HG03521 (cell line): Measurements from ENCODE around the gene SNCG.
"Not testable (repeated sequence)": the region's sequence is repeated elsewhere in the genome, so short reads cannot be mapped to it uniquely, and the experiment has no call there.

Experiments
- ATAC-seq: cut with Tn5 transposase; IDR thresholded peaks from one replicate; pipeline ENCODE4 v1.9.1; 2021; ENCODE audit warnings: mild to moderate bottlenecking, moderate library complexity; ENCODE audit not compliant: unreplicated experiment

SNCG gene

GRCh38 chr10:86958116-86958900, at the start of gene SNCG:
TSS of gene SNCG (plus strand) at chr10:86958599. CDS start at chr10:86958698, 99 bp downstream.
- no peak for ATAC-seq

DNA sequence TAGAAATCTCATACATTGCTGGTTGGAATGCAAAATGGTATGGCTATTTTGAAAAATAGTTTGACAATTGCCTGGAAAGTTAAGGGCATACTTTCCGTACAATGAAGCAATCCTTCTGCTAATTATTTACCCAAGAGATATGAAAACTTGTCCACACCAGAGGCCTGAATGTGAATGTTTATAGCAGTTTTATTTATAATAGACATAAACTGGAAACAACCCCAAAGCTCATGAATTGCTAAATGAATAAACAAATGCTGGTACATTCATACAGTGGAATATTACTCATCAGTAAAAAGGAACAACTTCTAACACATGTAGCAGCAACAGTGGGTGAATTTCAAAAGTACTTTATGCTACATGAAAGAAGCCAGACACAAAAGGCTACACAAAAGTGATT, 43.7 kb upstream of the SNCG start:
- ATAC-seq: no peak

- ATAC-seq: no peak
These were observed 40.4 kb upstream of the SNCG start for GRCh38 chr10:86918022-86918471.

- ATAC-seq: no peak
These were observed 35.8 kb upstream of the SNCG start for GRCh38 chr10:86922553-86922961.

DNA sequence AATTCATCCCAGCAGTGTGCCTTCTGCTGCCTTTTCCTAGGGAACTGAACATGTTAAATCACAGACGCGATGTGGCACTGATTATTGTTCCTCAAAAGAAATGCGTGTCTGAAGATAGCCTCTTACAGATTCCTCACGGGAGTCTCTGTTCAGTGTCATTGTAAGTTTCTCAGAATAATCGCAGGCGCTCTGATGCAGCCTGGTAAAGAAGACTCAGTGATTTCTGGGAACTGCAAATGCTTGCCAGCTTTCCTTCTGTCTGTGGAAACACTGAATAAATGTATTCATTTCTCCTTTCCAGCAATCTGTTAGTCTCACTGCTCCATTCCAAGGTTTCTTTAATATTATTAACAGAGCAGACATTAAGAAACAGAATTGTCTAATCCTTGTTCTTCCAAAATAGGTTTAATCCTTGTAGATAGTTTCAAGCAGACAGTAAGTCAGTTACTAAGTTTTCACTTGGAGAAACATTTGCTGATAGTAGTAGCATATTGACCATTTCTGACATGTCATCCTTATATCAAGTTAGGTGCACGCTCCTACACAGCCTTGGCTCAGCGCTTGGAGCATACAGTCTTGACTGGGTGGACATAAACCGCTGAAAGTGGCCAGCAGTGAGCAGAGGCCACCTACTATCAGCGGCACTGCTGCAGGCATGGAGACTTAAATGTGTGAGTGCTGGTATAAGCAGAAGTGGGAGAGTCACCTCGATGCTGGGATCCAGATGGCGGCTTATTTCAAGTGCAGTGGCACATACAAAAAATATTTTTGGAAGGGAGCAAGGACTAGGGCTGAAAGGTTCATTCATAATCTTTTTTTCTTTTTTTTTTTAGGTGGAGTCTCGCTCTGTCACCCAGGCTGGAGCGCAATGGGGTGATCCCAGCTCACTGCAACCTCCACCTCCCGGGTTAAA, 28.7 kb upstream of the SNCG start:
- no peak for ATAC-seq

DNA sequence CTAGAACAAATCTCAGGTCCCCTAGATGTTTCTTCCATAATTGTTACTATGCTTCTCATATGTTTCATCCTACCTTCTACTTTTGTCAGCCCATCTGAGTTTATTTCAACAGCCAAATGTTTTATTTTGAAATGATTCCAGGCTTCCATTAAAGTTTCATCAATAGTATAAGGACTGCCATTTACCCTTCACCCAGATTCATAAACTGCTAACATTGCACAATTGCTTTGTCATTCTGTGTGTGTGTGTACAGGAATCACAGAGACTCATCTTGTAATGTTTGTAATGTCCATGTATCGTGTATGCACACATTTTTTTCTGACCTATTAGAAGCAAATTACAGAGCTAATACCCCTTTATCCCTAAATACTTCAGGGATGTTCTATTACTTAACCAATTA, 26.5 kb upstream of the SNCG start:
- ATAC-seq: no peak

- ATAC-seq: no peak
These were observed 25.7 kb upstream of the SNCG start for GRCh38 chr10:86932674-86933073.

- ATAC-seq: not testable (repeated sequence)
These were observed 24.2 kb upstream of the SNCG start for GRCh38 chr10:86934162-86934711.

DNA sequence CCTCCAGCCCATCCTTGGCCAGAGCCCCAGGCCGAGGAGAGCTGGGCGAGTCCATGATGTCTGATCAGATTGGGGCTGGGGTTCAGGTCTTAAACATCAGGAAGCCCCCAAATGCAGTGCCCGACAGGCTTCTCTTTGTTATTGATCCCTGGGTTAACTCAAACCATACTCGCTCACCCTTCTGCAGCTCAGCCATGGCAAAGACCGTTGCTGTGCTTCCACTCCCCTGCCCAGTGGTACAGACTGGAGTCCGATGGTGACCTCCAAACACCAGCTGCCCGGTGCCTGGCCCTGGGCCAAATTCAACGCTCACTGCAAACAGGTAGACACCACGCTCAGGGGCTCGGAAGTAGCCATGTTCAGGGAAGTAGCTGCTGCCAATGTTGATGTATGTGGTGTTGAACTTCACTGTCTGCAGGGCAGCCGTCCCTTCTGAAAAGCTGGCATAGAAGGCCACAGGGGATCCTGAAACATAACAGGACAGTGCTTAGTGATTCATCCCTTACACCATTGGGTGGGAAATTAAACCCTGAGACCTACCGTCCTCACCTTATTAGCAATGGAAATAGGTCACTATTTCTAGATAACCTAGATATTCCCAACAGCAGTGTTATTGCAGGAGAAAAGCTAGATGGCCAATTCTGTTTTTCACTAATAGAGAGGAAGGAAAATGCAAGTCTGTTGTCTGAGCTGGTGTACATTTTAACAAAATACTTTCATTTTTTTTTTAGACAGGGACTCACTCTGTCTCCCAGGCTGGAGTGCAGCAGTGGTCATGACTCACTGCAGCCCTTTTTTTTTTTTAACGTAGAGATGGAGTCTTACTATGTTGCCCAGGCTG, 21.5 kb upstream of the SNCG start:
- no peak for ATAC-seq

DNA sequence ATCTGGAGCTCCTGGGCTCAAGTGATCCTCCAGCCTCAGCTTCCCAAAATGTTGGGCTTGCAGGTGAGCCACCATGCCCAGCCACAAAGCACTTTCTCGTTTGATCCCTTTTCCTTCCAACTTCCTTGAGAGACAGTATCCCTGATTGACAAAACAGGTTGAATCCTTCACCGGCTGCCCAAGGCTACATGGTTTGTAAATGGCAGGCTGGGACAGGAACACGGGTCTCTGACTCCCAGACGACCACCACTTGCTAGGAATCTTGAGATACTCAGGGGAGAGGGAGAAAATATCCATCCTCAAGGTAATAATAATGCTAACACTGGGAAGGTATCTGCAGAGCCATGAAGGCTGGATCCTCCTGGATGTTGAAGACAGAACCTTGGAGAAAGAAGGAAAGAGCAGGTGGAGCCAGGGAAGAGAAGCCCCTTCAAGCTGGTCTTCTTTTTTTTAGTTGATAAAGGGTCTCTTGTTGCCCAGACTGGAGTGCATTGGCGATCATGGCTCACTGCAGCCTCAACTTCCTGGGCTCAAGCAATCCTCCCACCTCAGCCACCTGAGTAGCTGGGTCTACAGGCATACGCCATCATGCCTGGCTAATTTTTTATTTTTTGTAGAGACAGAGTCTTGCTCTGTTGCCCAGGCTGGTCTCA, 20.8 kb upstream of the SNCG start:
- ATAC-seq: no peak

DNA sequence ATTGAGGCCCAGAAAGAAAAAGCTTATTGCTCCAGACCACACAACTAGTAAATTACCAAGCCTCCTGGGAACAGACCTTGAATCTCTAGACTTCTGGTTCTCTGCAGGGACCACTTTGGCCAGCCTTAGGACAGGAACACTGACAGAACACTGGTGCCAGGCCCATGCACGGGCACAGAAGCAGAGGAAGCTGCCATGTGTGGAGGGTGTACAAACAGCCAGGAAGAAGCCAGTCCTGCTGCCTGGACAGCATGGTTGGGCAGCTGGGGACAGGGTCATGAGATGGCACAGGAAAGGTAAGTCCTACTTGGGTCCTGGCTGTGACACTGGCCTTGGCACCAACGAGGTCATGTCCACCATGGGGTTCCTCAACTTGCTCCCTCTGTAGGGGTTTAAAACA, 20.1 kb upstream of the SNCG start:
- no peak for ATAC-seq

DNA sequence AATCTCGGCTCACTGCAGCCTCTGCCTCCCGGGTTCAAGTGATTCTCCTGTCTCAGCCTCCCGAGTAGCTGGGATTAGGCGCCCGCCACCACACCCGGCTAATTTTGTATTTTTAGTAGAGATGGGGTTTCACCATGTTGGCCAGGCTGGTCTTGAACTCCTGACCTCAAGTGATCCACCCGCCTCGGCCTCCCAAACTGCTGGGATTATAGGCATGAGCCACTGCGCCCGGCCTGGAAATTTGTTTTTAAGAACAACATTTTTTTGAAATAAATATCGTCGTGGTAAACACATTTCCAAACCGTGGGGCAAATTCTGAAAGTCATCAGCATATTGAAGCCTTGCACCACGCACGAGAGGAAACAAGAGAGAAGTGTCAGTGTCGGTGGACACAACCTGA, 18.3 kb upstream of the SNCG start:
- not testable (repeated sequence) for ATAC-seq

- no peak for ATAC-seq
These were observed 17.7 kb upstream of the SNCG start for GRCh38 chr10:86940677-86941076.

DNA sequence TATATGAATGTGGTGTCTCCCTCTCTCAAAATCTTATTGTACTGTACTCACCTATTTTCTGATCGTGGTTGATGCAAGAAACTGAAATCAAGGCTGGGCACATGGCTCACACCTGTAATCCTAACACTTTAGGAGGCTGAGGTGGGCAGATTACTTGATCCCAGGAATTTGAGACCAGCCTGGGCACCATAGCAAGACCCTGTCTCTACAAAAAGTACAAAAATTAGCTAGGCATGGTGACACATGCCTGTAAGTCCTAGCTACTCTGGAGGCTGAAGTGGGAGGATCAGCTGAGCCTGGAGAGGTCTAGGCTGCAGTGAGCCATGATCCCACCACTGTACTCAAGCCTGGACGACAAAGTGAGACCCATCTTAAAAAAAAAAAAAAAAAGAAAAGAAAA, 17.0 kb upstream of the SNCG start:
- no peak for ATAC-seq

DNA sequence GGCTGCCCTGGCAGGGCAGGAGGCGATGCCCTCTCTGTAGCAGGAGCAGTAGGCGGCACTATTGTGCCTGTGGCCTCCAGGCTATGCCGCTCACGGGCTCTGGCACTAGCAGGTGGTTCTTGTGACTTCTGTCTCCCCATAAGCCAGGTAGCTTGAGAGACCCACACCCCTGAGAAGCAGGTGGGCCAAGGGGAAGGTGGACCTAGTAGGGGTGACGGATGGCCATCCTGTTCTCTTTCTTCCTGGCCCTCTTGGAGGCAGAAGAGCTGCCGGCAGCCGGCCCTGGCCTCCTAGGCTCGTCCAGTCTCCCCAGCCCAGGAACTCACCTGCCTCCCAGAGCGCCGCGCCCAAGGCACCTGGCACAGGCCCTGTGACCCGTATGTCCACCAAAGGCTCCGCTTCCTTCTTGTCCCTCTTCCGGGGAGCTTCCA, 16.4 kb upstream of the SNCG start:
- ATAC-seq: no peak

GRCh38 chr10:86942441-86943315, 15.7 kb upstream of the SNCG start:
- ATAC-seq: no peak

GRCh38 chr10:86943316-86944030, 14.9 kb upstream of the SNCG start:
- ATAC-seq: no peak

- no peak for ATAC-seq
These were observed 14.4 kb upstream of the SNCG start for GRCh38 chr10:86944031-86944419.

GRCh38 chr10:86944471-86944870, 13.9 kb upstream of the SNCG start:
- no peak for ATAC-seq
